GM18519 (cell line): ENCODE data around the gene CHPF2.

Experiments
- ATAC-seq: cut with Tn5 transposase; IDR thresholded peaks from one replicate; pipeline ENCODE4 v1.9.1; 2021; ENCODE audit warnings: mild to moderate bottlenecking, moderate library complexity; ENCODE audit not compliant: unreplicated experiment, low FRiP score

The CHPF2 gene

GRCh38 chr7:151231080-151231479 is 1.2 kb upstream of the CHPF2 start:
- no peak for ATAC-seq

- no peak for ATAC-seq
Measured at GRCh38 chr7:151232917-151233701, 826 bp downstream of the CHPF2 start.

- no peak for ATAC-seq
Measured at GRCh38 chr7:151233804-151234203, 1.5 kb downstream of the CHPF2 start.

- no peak for ATAC-seq
Measured at GRCh38 chr7:151235091-151235787, 3.0 kb downstream of the CHPF2 start.

DNA sequence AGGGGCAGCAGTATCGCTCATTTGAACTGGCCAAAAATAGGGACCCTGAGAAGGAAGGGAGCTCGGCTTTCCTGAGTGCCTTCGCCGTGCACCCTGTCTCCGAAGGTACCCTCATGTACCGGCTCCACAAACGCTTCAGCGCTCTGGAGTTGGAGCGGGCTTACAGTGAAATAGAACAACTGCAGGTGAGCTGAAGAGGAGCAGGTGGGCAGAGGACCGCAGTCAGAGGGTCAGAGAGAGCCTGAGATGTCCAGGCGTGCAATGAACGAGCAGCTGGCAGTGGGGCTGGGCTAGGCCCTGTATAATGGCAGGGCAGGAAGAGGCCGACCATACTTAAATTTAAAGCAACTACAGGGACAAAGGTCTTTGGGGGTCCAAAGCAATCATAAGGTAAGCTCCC is 4.1 kb downstream of the CHPF2 start:
- ATAC-seq, result no peak

- no peak for ATAC-seq
Measured at GRCh38 chr7:151237244-151238189, 5.2 kb downstream of the CHPF2 start.

DNA sequence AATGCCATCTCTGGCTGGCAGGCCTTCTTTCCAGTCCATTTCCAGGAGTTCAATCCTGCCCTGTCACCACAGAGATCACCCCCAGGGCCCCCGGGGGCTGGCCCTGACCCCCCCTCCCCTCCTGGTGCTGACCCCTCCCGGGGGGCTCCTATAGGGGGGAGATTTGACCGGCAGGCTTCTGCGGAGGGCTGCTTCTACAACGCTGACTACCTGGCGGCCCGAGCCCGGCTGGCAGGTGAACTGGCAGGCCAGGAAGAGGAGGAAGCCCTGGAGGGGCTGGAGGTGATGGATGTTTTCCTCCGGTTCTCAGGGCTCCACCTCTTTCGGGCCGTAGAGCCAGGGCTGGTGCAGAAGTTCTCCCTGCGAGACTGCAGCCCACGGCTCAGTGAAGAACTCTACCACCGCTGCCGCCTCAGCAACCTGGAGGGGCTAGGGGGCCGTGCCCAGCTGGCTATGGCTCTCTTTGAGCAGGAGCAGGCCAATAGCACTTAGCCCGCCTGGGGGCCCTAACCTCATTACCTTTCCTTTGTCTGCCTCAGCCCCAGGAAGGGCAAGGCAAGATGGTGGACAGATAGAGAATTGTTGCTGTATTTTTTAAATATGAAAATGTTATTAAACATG is 6.0 kb downstream of the CHPF2 start:
- ATAC-seq, result no peak

- no peak for ATAC-seq
Measured at GRCh38 chr7:151238924-151239836, 6.9 kb downstream of the CHPF2 start.

DNA sequence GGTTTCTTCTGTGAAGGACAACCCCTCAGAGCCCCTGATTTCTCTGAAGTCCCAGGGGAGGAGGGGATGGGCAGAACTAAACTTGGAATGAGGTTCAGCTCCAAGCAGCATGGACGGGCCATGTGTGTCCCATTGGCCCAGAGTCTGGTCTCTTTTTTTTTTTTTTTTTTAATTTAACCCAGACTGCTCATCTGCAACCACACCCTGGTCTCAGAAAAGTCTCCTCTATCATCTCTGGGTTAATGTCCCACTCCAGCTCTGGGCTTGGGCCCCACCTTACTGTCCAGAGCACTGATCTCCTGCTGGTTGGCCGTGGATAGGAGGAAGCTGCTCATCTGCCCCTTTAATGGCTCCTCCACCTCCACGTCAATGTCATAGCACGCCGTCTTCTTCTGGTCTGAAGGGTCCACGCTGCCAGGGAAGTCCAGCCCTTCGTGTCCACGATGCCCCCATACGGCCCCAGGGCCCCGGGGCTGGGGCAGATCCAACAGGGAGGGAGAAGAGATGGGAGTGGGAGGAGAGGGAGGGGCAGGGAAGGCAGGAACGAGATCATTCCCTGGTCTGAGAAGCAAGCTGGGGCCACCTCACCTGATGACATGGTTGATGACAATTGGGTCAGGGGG is 7.7 kb downstream of the CHPF2 start:
- no peak for ATAC-seq

DNA sequence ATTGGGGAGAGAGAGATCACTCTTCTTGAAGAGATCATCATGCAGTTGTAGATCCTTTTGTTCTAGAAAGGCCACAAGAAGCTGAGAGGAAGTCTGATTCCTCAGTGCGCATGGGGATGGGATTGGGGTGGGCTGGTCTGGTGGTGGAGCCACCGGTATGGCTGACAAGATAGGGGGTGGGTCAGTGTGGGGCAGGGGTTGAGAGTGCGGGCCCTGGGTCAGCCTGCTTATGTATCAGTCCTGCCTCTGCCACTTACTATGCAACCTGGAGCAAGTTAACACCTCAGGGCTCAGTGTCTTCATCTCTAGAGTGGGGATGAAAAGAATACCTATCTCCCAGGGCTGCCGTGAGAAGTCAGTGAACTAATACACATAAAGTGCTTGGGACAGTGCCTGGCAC is 8.3 kb downstream of the CHPF2 start:
- ATAC-seq, result no peak

DNA sequence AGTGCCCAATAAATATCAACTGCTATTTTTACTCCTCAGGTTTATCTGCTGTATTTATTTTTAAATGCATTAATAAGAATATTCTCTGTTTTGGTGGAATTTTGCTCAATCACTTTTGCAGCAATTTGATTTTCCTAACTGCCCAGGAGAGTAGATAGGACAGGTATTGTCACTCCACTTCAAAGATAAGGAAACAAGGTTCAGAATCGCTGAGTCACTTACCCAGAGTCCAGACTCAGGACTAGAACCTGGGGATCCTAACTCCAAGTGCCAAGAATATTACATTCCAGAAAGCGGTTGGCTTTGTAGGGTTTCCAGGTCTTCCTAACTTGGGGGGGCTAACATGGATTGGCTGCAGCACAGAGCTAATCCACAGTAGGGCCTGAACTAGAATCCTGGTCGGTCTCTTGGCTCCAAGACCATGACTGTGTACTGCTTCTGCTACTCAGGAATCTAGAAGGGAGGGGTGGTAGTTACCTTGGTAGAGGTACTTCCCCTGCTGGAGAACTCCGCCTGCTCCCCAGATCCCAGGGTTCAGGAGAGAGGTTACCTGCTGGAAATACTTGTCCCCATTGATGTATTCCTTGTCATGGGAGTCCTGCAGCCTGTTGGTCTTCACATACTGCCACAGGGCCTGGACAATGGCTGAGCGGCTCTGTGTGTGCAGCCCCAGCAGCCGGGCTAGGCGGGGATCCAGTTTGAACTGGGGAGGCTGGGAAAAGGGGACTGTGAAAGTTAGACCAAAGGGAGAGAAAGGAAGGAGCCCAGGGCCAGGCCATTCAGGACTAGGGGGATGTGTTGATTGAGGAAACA is 8.9 kb downstream of the CHPF2 start:
- ATAC-seq, result no peak

GRCh38 chr7:151241755-151242096 is 9.4 kb downstream of the CHPF2 start:
- ATAC-seq, result no peak

DNA sequence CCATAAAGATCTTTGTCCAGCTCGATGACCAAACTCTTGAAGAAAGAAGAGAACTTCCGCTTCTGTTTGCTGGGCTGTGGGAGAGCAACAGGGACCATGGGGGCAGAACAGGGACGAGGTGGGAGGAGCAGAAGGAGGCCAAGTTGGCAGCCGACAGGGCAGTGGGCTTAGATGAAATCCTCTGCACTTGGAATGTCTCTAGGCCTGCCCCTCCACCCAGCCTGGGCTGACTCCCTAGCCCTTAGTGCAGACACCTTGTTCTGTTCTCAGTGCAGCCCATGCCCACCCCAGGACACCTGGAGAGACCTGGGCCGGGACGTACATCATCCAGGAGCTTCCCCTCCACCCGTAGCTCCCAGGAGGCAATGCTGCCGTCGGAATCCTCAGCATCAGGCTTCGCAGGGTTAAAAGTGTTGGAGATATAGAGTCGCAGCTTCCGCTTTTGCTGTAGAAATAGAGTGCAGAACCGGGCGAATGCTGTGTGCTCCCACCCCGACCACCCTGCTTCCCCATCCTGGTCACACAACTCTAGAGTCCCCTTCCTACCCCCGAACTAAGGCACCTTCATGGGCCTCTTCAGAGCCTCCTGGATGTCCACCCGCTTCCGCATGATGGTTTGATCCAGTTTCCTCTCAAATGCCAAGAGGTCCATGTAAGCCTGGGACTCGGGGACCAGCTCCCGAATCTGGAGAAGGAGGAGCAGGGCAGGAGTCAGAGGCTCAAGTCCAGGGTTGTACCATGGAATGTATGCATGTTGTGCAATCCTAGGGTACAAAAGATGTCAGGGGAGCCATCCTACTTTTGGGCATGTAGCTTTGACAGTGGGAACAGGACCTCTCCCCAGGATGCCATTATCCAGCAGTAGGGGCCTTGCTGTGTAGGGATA is 10.1 kb downstream of the CHPF2 start:
- ATAC-seq, result no peak

DNA sequence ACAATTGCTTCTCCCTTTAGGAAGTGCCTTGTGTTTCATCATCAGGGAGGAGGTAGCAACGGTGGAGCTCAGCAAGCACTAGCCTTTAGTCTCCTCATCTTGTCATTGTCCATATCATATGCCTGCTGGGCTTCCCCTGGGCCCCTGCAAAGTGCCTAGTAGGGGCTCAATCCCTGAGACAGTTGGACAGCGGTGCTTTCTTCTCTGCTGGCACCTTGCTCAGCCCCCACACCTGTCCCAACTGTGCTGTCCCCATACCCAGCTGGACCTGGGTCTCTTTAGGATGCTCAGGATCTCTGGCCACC is 10.7 kb downstream of the CHPF2 start:
- no peak for ATAC-seq

GRCh38 chr7:151243408-151244195 is 11.3 kb downstream of the CHPF2 start:
- ATAC-seq, result no peak

DNA sequence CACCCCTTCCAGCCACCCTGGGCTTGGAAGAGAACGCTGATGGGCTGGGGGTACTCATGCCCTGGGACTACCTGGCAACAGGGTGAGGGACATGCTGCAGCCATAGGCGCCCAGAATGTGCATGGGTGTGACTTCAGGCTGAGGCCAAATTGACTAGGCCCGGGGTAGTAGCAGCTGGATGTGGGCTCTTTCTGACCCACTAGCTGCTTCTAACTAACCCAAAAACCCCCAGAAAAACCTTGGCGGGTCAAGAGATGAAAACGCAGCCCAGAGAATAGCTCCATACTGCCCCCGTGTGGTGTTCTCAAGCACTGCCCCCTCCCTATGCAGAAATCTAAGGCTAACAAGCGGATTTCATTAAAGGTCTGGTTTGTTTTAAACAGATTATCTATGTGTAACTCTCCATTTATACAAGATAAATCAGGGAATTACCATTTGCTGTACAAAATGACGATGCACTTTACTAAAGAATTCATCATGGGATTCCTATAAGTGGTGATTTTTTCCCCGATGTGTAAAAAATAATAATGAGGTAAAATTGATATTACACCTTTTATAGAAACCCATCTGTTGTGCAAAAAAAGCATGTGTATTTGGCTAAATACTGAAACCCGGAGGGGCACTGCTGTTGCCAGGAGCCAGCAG is 12.0 kb downstream of the CHPF2 start:
- no peak for ATAC-seq
